OCI-LY7 (cell line): ENCODE results near the gene TNS3.

Experiments used
- EZH2phosphoT487 ChIP-seq: fragments of 200-600 bp; sonication (generic); IDR thresholded peaks from 2 replicates; pipeline ENCODE4 v1.6.1; 2018; ENCODE audit warnings: low read depth, borderline replicate concordance, mild to moderate bottlenecking, mixed run types, antibody characterized with exemption, low read length, moderate library complexity, mixed read lengths
- TF ChIP-seq, protein P1 (sequence below): fragments of 200-600 bp; sonication (generic); conservative IDR thresholded peaks from 2 replicates; pipeline ENCODE4 v1.5.1; 2014; ENCODE audit warnings: mild to moderate bottlenecking, antibody characterized with exemption, low read length, moderate library complexity, mixed read lengths

DNA sequence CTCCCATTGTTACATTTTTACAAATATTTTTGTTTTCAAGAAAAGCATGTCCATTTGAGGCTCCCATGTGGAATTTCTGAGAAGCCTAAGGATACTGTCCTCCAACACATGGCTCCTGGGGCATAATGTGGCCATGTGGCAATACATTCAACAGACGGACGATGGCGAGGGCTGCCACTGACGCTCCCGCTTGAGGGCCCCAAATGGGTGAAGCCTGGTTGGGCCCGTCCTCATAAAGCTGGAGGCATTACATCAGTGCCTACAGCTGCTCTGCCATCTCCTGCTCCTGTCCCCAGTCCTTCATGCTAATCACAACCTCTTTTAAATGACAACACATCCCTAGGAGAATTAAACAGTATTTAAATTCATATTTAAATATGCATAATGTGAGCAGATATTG lies 246.8 kb downstream of the TNS3 start:
- TF ChIP-seq, protein P1, sequence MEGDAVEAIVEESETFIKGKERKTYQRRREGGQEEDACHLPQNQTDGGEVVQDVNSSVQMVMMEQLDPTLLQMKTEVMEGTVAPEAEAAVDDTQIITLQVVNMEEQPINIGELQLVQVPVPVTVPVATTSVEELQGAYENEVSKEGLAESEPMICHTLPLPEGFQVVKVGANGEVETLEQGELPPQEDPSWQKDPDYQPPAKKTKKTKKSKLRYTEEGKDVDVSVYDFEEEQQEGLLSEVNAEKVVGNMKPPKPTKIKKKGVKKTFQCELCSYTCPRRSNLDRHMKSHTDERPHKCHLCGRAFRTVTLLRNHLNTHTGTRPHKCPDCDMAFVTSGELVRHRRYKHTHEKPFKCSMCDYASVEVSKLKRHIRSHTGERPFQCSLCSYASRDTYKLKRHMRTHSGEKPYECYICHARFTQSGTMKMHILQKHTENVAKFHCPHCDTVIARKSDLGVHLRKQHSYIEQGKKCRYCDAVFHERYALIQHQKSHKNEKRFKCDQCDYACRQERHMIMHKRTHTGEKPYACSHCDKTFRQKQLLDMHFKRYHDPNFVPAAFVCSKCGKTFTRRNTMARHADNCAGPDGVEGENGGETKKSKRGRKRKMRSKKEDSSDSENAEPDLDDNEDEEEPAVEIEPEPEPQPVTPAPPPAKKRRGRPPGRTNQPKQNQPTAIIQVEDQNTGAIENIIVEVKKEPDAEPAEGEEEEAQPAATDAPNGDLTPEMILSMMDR = no peak
- no peak for TF ChIP-seq EZH2phosphoT487
